Astrocyte of the spinal cord (primary cell): Measurements from ENCODE around the gene ENPP7.

Experiments used
- DNase-seq: peaks from one replicate; pipeline ENCODE4 v3.0.0; 2011; ENCODE audit warnings: low read depth, low spot score
- H3K4me3 ChIP-seq: 2 replicates; pipeline ENCODE4 v1.5.1; 2011; ENCODE audit warnings: low read depth, mild to moderate bottlenecking, low read length, moderate library complexity
- CTCF ChIP-seq: IDR thresholded peaks from 2 replicates; pipeline ENCODE4 v1.5.1; 2012; ENCODE audit warnings: low read depth, mild to moderate bottlenecking, low read length, inconsistent platforms
- in situ Hi-C: cut with HindIII; loops from 2 replicates; pipeline ENCODE4 v1.10.0; 2017; ENCODE audit warnings: low sequenced_read_pairs

The ENPP7 gene

GRCh38 chr17:79730769-79731483, at the start of gene ENPP7:
Gene ENPP7 (plus strand): TSS chr17:79730943. CDS start chr17:79731140, 197 bp downstream.
- in situ Hi-C loops = no loop called here
- H3K4me3 ChIP-seq = no peak within 1 kb of the TSS
- TF ChIP-seq CTCF = no peak
- no peak for DNase-seq

GRCh38 chr17:79681101-79681621, 49.6 kb upstream of the ENPP7 start:
- H3K4me3 ChIP-seq = no peak overlapping the region
- no peak for TF ChIP-seq CTCF
- in situ Hi-C loops = no loop called here
- no peak for DNase-seq

- no peak overlapping the region for H3K4me3 ChIP-seq
These were observed 49.0 kb upstream of the ENPP7 start for GRCh38 chr17:79681628-79682261.

GRCh38 chr17:79683365-79683764, 47.4 kb upstream of the ENPP7 start:
- H3K4me3 ChIP-seq = no peak overlapping the region
- no peak for DNase-seq
- no peak for TF ChIP-seq CTCF
- in situ Hi-C loops = no loop called here

More at GRCh38 chr17:79681628-79682261, 49.0 kb upstream of the ENPP7 start:
- in situ Hi-C loops = no loop called here
- no peak for DNase-seq
- no peak for TF ChIP-seq CTCF

GRCh38 chr17:79684132-79684985, 46.4 kb upstream of the ENPP7 start:
- no peak for TF ChIP-seq CTCF
- in situ Hi-C loops = no loop called here
- H3K4me3 ChIP-seq = no peak overlapping the region
- DNase-seq = no peak

GRCh38 chr17:79685121-79685520, 45.6 kb upstream of the ENPP7 start:
- no peak for TF ChIP-seq CTCF
- DNase-seq = no peak
- in situ Hi-C loops = no loop called here
- H3K4me3 ChIP-seq = no peak overlapping the region
